A673 (cell line): ENCODE data around the gene PCNA.

ENCODE experiments used
- CTCF ChIP-seq: fragments of 300-800, 200-600 bp; sonication (generic); conservative IDR thresholded peaks from 2 replicates; pipeline ENCODE4 v1.5.1; 2017; ENCODE audit warnings: low read depth, mild to moderate bottlenecking, antibody characterized with exemption, low read length, moderate library complexity, mixed read lengths
- EZH2 ChIP-seq: fragments of 200-600 bp; sonication (generic); IDR thresholded peaks from 2 replicates; pipeline ENCODE4 v1.6.1; 2017; ENCODE audit warnings: borderline replicate concordance, low read depth, mild to moderate bottlenecking, mixed read lengths, antibody characterized with exemption, low read length; ENCODE audit not compliant: poor library complexity, severe bottlenecking

DNA sequence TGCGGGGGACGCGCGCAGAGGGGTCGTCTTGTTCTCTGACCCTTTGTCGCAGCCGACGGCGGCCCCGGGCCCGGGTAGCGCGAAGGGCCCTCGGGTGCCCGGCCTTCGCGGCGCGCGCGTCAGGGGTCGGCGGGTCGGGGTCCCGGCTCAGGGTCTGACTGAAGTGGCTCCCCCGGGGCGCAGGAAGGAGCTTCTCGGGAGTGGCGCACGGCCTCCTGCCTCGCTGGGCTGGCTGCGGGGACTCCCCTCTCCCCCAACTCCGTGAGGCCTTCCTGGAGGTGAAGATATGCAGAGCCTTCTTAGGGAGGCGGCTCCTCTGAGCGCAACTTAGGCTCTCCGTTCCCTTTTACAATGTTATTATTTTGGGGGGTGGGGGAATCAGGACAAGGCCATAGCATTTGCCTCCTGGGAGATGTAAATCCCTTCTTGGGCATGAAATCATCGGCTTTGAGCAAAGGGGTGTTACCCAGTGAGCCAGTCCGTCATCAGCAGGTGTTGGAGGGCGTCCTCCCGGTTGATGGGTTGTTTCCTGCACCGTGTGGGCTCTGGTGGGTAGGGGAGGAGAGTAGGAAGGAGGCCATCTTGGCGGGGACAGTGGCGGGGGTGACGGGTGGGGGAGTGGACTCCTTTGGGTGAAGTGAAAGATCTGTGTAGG lies 7.6 kb upstream of the PCNA start:
- TF ChIP-seq CTCF (no peak), EZH2 (no peak)
